NCI-H128 (cell line): Measurements from ENCODE around the gene GRM1.

Experiments
- DNase-seq: peaks from one replicate; lab custom pipeline; 2025; ENCODE audit not compliant: unreplicated experiment; lab: John Stamatoyannopoulos, UW

Gene GRM1

DNA sequence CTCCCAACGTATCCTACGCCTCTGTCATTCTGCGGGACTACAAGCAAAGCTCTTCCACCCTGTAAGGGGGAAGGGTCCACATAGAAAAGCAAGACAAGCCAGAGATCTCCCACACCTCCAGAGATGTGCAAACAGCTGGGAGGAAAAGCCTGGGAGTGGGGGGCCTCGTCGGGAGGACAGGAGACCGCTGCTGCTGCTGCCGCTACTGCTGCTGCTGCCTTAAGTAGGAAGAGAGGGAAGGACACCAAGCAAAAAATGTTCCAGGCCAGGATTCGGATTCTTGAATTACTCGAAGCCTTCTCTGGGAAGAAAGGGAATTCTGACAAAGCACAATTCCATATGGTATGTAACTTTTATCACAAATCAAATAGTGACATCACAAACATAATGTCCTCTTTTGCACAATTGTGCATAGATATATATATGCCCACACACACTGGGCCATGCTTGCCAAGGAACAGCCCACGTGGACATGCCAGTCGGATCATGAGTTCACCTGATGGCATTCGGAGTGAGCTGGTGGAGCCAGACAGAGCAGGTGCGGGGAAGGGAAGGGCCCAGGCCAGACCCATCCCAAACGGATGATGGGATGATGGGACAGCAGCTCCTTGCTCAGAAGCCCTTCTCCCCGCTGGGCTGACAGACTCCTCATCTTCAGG is 406.0 kb downstream of the GRM1 start:
- no peak for DNase-seq

DNA sequence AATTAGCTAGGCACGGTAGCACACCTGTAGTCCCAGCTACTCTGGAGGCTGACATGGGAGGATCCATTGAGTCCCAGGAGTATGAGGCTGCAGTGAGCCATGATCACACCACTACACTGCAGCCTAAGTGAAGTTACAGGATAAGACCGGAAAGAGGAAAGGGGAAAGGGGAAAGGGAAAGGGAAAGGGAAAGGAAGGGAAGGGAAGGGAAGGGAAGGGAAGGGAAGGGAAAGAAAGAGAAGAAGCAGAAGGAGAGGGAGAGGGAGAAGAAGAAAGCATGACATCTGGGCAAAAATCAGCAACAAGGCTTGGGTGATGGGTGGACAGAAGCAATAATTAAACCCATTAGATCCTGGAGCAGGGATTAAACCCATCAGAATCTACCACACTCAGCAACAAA is 413.0 kb downstream of the GRM1 start:
- no peak for DNase-seq

DNA sequence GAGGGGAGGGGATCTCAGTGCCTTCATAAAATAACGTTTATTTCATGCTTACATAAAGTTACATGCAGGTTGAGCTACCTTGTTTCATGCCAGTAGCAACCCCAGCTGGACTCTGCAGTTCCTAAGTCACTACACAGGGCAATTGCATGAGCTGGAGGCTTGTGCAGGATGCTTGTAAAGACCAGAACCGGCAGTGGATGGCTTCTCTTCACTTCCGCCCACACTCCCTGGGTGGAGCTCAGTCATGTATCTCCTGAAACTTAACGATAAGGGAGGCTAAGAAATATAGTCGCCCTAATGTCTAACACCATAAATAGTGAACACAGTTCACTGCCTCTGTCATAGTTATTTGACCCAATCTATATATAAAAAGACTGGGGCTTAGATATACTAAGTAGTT is 415.3 kb downstream of the GRM1 start:
- no peak for DNase-seq

DNA sequence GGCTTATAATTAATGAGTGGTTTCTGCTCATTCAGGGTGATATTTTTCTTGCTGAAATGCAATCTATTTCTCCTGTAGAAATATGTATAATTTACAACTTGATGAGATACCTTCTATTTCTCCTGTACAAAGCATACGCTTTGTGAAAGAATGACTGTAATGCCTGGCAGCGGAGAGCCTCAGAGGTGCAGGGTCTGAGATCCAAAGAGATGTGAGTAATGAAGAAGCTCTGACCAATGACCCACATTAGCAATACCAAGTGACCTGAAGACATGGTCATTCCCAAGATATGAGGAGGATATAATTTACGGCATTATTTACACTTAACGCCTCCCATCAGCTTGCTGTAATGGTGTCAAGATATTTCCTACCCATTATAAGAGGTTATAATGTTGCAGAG is 416.4 kb downstream of the GRM1 start:
- DNase-seq: no peak

DNA sequence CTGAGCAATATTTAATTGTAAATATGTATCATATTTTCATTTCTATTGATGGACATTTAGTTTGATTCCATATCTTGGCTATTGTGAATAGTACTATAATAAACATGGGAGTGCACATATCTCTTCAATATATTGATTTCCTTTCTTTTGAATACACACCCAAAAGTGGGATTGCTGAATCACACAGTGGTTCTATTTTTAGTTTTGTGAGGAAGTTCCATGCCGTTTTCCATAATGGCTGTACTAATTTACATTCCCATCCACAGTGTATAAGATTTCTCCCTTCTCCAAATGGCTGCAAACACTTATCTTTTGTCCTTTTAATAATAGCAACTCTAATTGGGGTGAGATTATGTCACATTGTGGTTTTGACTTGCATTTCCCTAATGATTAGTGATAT is 428.0 kb downstream of the GRM1 start:
- no peak for DNase-seq

DNA sequence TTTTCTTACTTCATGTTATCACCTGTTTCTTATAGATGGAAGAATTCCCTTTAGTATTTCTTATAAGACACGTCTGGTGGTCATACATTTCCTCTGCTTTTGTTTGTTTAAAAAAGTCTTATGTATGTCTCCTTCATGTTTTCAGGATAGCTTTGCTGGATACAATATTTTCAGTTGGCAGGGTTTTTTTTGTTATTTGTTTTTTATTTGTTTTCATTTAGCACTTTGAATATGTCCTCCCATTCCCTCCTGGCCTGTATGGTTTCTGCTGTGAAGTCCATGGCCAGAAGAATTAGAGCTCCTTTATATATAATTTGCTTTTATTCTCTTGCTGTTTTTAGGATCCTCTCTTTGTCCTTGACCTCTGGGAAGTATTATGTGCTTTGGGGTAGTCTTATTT is 432.1 kb downstream of the GRM1 start:
- no peak for DNase-seq

DNA sequence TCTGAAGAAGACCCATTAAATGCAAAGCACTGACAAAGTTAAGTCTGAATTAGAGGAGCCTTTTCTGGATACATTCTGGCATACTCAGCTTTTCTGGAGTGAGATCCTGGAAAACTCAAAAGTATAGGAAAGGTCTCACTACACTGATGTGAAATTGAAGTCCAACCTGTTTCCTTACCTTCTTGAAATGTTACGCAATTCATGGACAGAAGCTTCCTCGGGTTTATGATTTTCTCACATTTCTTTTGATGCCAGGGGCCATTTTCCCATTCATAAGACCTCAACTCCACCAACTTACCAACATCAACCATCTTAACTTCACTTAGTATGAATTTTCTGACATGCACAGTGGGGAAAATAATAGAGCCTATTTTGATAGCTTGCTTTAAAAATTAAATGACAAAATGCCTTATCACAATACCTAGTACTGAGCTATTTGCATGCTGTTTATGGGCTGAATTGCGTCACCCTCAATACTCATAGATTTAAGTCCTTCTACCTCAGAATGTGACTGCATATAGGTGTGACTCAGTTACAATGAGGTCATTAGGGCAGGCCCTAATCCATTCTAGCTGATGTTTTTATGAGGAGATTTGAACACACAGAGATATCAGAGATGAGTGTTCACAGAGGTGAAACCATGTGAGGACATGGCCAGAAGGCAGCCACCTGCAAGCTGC is 441.4 kb downstream of the GRM1 start:
- no peak for DNase-seq

DNA sequence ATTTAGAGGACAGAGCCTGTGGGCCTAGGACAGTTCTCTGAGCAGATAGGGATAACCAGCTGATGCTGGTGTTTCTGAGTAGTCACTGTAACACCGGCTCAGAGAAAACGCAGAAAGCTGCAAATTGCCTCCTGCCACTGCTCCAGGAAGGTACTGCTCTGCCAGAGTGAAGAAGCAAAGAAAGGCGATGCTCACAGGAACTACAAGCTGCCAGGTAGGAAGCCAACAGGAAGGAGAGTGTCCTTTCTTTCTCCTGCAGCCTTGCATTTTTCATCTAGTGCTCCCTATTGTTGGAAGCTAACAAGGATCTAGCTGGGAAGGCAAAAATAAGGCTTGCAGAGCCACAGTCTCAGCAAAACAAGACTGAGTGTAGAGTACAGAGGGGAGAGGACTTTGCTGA is 444.1 kb downstream of the GRM1 start:
- DNase-seq: no peak

DNA sequence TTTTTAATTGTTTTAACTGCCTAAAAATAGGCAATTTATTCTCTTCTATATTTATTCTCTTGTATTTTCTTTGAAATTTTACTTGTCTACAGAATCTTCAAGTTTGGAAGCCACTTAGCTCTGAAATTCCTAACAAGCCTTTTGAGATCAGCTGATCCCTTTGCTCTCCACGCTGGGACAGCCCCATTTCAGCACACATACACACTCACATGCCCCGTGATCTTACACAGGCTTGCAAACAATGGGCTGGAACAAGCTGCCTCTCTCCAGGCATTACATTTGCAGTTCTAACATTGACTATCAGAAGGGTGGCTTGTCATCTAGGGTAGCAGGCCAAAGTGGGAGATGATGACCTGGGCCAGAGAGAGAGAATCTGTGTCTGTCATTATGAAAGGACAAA is 452.7 kb downstream of the GRM1 start:
- DNase-seq: no peak

DNA sequence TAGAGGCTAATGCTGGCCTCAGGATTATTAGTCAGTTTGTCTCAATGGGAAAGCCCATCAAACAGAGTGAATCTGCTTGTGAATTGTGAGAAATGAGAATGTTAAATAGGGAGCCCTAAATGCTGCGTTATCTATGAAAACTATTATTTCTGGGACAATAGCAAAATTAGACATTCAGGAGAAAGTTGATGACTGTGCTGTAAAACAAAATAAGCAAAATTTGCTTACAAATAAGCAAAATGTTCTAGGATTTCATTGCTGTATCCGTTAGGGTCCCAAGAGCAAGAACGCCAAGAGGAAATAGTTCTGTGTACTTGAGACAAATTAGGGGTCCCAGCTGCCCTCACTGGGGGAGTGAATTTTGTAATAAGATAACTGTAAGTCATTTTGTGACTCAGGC is 455.5 kb downstream of the GRM1 start:
- no peak for DNase-seq
